Body of pancreas (tissue), 4 donors: ENCODE measurements around the gene AGAP1.

Source experiments
- CTCF ChIP-seq, 7 experiments: fragments of 450-650 bp in 4 of 7; fragments of 200-600 bp in 3 of 7; sonication (generic) in 3 of 7; IDR thresholded peaks; one replicate each; pipeline ENCODE4 v1.5.1; 2016 to 2019; ENCODE audit warnings: antibody characterized with exemption in 7 of 7
- POLR2A ChIP-seq, 3 donors: fragments of 450-650 bp; IDR thresholded peaks; one replicate each; pipeline ENCODE4 v1.6.1; 2016; ENCODE audit warnings: antibody characterized with exemption in 3 of 3, mild to moderate bottlenecking in 2 of 3

- TF ChIP-seq CTCF (IDR thresholded peaks at IDR 0.05) (no peak), POLR2A (IDR thresholded peaks at IDR 0.05) (no peak)
Observed at GRCh38 chr2:235598532-235599531, 105.0 kb downstream of the AGAP1 start.
